ENCODE data around the gene F5. TPM values are rescaled to one million over a fixed set of nuclear protein-coding genes. Genes with fewer than 3 reads are reported as not detected.
A peak's percentile ranks its signal among the peaks of the same experiment; 100 is the strongest.

F5 gene
- total and polyA plus RNA-seq, 2 of the 13 experiments (the other 11 are each of a cell fraction or from before 2014, with no cell fraction given), result 38.3 to 64.0 TPM

- peak; percentile 49 for TF ChIP-seq HOXA5 (CRISPR knock-in tag; IDR thresholded peaks at IDR 0.05)
- TF ChIP-seq ZNF878 (CRISPR knock-in tag; IDR thresholded peaks at IDR 0.05), result peak; percentile 32; the same call in 1 of the 2 replicates
- 0 out of 2 replicates have a peak, but pooled peaks have one; percentile 28 for TF ChIP-seq ZBTB21 (CRISPR knock-in tag; IDR thresholded peaks at IDR 0.05)
- TF ChIP-seq ZNF234 (CRISPR knock-in tag; conservative IDR thresholded peaks at IDR 0.05), result no peak
- no peak for TF ChIP-seq LCORL (IDR thresholded peaks at IDR 0.05)
- peak; percentile 30 for TF ChIP-seq LCORL (CRISPR knock-in tag; IDR thresholded peaks at IDR 0.05)
- peak; percentile 86 for TF ChIP-seq CREB1 (IDR thresholded peaks at IDR 0.05)
- peak; percentile 87 for TF ChIP-seq CREB1 (CRISPR knock-in tag; IDR thresholded peaks at IDR 0.05)
- no peak for TF ChIP-seq NFRKB (IDR thresholded peaks at IDR 0.05)
- peak; percentile 92 for TF ChIP-seq KLF11 (CRISPR knock-in tag; IDR thresholded peaks at IDR 0.05)
- TF ChIP-seq ONECUT2 (CRISPR knock-in tag; IDR thresholded peaks at IDR 0.05), result no peak
- TF ChIP-seq RXRA (CRISPR knock-in tag; IDR thresholded peaks at IDR 0.05), result peak; percentile 46
- no peak for TF ChIP-seq KIAA2018 (CRISPR knock-in tag; IDR thresholded peaks at IDR 0.05; ENCODE audit: borderline replicate concordance)
- peak; percentile 87 for TF ChIP-seq HOXA3 (CRISPR knock-in tag; IDR thresholded peaks at IDR 0.05)
- TF ChIP-seq CERS6 (CRISPR knock-in tag; IDR thresholded peaks at IDR 0.05), result no peak
- peak; percentile 86 for TF ChIP-seq ZNF331 (CRISPR knock-in tag; IDR thresholded peaks at IDR 0.05)
- TF ChIP-seq HMG20B (CRISPR knock-in tag; conservative IDR thresholded peaks at IDR 0.05), result no peak
- peak; percentile 89; the same call in 1 of the 2 replicates for TF ChIP-seq ZNF75D (CRISPR knock-in tag; IDR thresholded peaks at IDR 0.05; ENCODE audit: borderline replicate concordance)
- no peak for TF ChIP-seq ZNF780A (CRISPR knock-in tag; IDR thresholded peaks at IDR 0.05)
- no peak for TF ChIP-seq TCF7 (IDR thresholded peaks at IDR 0.05; ENCODE audit: low read depth)
- 0 out of 2 replicates have a peak, but pooled peaks have one; percentile 51 for TF ChIP-seq ZNF34 (CRISPR knock-in tag; IDR thresholded peaks at IDR 0.05; ENCODE audit: borderline replicate concordance)
- peak; percentile 77 for TF ChIP-seq MEF2D (CRISPR knock-in tag; IDR thresholded peaks at IDR 0.05)
Measured at GRCh38 chr1:169485431-169486280, 100.6 kb downstream of the F5 start, which contains the start of gene SLC19A2 (continued).

Data from HepG2 (cell line).